Anterior cingulate cortex (tissue), 58 donors: ENCODE measurements around the gene EFCAB12.
"Not testable (repeated sequence)": the region's sequence is repeated elsewhere in the genome, so short reads cannot be mapped to it uniquely, and the experiment has no call there.

Experiments
- DNase-seq, 58 donors: peaks; one replicate each; lab custom pipeline; 2025; lab: John Stamatoyannopoulos, UW

Gene EFCAB12

GRCh38 chr3:129421988-129422745 lies 6.3 kb downstream of the EFCAB12 start:
- DNase-seq, result no peak

- DNase-seq, result no peak
Observed at GRCh38 chr3:129421236-129421883, 7.1 kb downstream of the EFCAB12 start.

GRCh38 chr3:129419476-129419875 lies 9.0 kb downstream of the EFCAB12 start:
- DNase-seq, result no peak

- no peak for DNase-seq
Observed at GRCh38 chr3:129418041-129418973, 10.1 kb downstream of the EFCAB12 start.

- no peak for DNase-seq
Observed at GRCh38 chr3:129417326-129417725, 11.1 kb downstream of the EFCAB12 start.

GRCh38 chr3:129416415-129416814 lies 12.0 kb downstream of the EFCAB12 start:
- DNase-seq, result no peak

GRCh38 chr3:129415830-129416229 lies 12.6 kb downstream of the EFCAB12 start:
- DNase-seq, result no peak

- no peak for DNase-seq
Observed at GRCh38 chr3:129415378-129415777, 13.1 kb downstream of the EFCAB12 start.

GRCh38 chr3:129413687-129414506 lies 14.5 kb downstream of the EFCAB12 start:
- DNase-seq, result no peak

- not testable (repeated sequence) for DNase-seq
Observed at GRCh38 chr3:129413238-129413637, 15.2 kb downstream of the EFCAB12 start.

- DNase-seq, result no peak
Observed at GRCh38 chr3:129412542-129413198, 15.8 kb downstream of the EFCAB12 start.

- DNase-seq, result no peak
Observed at GRCh38 chr3:129410971-129411370, 17.5 kb downstream of the EFCAB12 start.

- no peak for DNase-seq
Observed at GRCh38 chr3:129409541-129409940, 18.9 kb downstream of the EFCAB12 start.

GRCh38 chr3:129404610-129405009 lies 23.8 kb downstream of the EFCAB12 start:
- no peak for DNase-seq

- DNase-seq, result no peak
Observed at GRCh38 chr3:129404130-129404529, 24.3 kb downstream of the EFCAB12 start.

- peak in 1 of 58 donors; percentile 6 for DNase-seq
Observed at GRCh38 chr3:129403450-129403849, 25.0 kb downstream of the EFCAB12 start.

GRCh38 chr3:129402616-129403015 lies 25.8 kb downstream of the EFCAB12 start:
- no peak for DNase-seq

- no peak for DNase-seq
Observed at GRCh38 chr3:129402210-129402609, 26.2 kb downstream of the EFCAB12 start.

- DNase-seq, result peak in 2 of 58 donors; percentile 49 to 57
Observed at GRCh38 chr3:129399895-129400357, 28.5 kb downstream of the EFCAB12 start.
